ENCODE data around the gene THOC2. TPM values are rescaled to one million over a fixed set of nuclear protein-coding genes. Genes with fewer than 3 reads are reported as not detected.

Gene THOC2
- total and polyA plus RNA-seq, 9 of the 15 experiments (the other 6 are each of a cell fraction or from before 2014, with no cell fraction given), result 131 to 234 (median 192) TPM

GRCh38 chrX:123698979-123699520 lies 33.8 kb downstream of the THOC2 start:
- intact Hi-C loops (cut with micrococcal nuclease), result no loop called here
- CTCF ChIA-PET (ENCODE audit: low intra/inter-chr PET ratio), result no interaction called here
- POLR2A ChIA-PET, result interaction anchor here (3.3 kb wide), 1 partner anchor 9 kb away, joined by 12 read pairs; no protein-coding TSS in a partner anchor
- Histone ChIP-seq H3K27ac (ENCODE audit: extremely low read depth, low read depth, low read length) (no peak overlapping the region), H3K9ac (ENCODE audit: insufficient read depth in 1 of 2, low read depth in 2 of 2, low read length in 2 of 2) (no peak overlapping the region), H3K4me1 (replicated peaks in 1 of 2; ENCODE audit: control insufficient read depth in 2 of 2, insufficient read depth in 2 of 2, low read length in 2 of 2) (no peaks in the 10 kb centered on the region; a peak in 2 of 5 replicates), H2AFZ (ENCODE audit: low read depth, low read length) (no peak overlapping the region), H3K4me2 (ENCODE audit: insufficient read depth, low read length) (no peak overlapping the region), H3K79me2 (ENCODE audit: control insufficient read depth, insufficient read depth, low read length) (peaks cover 34% of the 10 kb centered on the region), H3K36me3 (ENCODE audit: control insufficient read depth, insufficient read depth, low read length) (peaks cover 50% of the 10 kb centered on the region; the same call in 1 of the 3 replicates), H3K27me3 (ENCODE audit: control insufficient read depth in 2 of 2, insufficient read depth in 2 of 2, low read length in 2 of 2) (no peaks in the 10 kb centered on the region), H3K4me3 (no peak overlapping the region), H3K9me1 (ENCODE audit: control insufficient read depth, insufficient read depth, low read length) (no peaks in the 10 kb centered on the region), H3K9me3 (replicated peaks; ENCODE audit: control insufficient read depth, insufficient read depth, low read depth, low read length) (no peaks in the 10 kb centered on the region), H4K20me1 (replicated peaks; ENCODE audit: control insufficient read depth, insufficient read depth, low read length) (no peaks in the 10 kb centered on the region; the same call in 1 of the 2 replicates)
- ATAC-seq (no peak), FAIRE-seq (no peak), DNase-seq (ENCODE audit: extremely low read depth in 1 of 4, low spot score in 3 of 4) (no peak)
- in situ Hi-C loops (cut with MboI), result no loop called here
- TF ChIP-seq NFIC (IDR thresholded peaks at IDR 0.05) (peak; percentile 25), MAFF (IDR thresholded peaks at IDR 0.05; ENCODE audit: low read length) (no peak)
- BruUV-seq (replicated peaks), result no TSS peak

- Histone ChIP-seq H2AFZ (ENCODE audit: low read depth, low read length) (no peak overlapping the region), H3K79me2 (ENCODE audit: control insufficient read depth, insufficient read depth, low read length) (peaks cover 14% of the 10 kb centered on the region), H3K4me2 (ENCODE audit: insufficient read depth, low read length) (no peak overlapping the region), H3K36me3 (ENCODE audit: control insufficient read depth, insufficient read depth, low read length) (peaks cover 68% of the 10 kb centered on the region), H3K4me3 (no peak overlapping the region), H3K9me3 (replicated peaks; ENCODE audit: control insufficient read depth, insufficient read depth, low read depth, low read length) (no peaks in the 10 kb centered on the region), H4K20me1 (replicated peaks; ENCODE audit: control insufficient read depth, insufficient read depth, low read length) (no peaks in the 10 kb centered on the region; the same call in 1 of the 2 replicates), H3K9me1 (ENCODE audit: control insufficient read depth, insufficient read depth, low read length) (no peaks in the 10 kb centered on the region), H3K27me3 (ENCODE audit: control insufficient read depth in 2 of 2, insufficient read depth in 2 of 2, low read length in 2 of 2) (no peaks in the 10 kb centered on the region), H3K27ac (ENCODE audit: extremely low read depth, low read depth, low read length) (no peak overlapping the region), H3K4me1 (replicated peaks in 1 of 2; ENCODE audit: control insufficient read depth in 2 of 2, insufficient read depth in 2 of 2, low read length in 2 of 2) (no peaks in the 10 kb centered on the region; a peak in 2 of 5 replicates), H3K9ac (ENCODE audit: insufficient read depth in 1 of 2, low read depth in 2 of 2, low read length in 2 of 2) (no peak overlapping the region)
- in situ Hi-C loops (cut with MboI) (no loop called here), intact Hi-C loops (cut with micrococcal nuclease) (no loop called here)
- ChIA-PET POLR2A (no interaction called here), CTCF (ENCODE audit: low intra/inter-chr PET ratio) (no interaction called here)
- BruUV-seq (replicated peaks), result no TSS peak
- ATAC-seq (no peak), FAIRE-seq (no peak), DNase-seq (ENCODE audit: extremely low read depth in 1 of 4, low spot score in 3 of 4) (no peak)
- WGBS (ENCODE audit: insufficient coverage, low coverage, missing lambda C conversion rate), result 79% methylated on average over 2 of the region's 2 CpGs
- TF ChIP-seq NCOA2 (IDR thresholded peaks at IDR 0.05; ENCODE audit: partially characterized antibody in 2 of 2) (no peak), KLF13 (tag; IDR thresholded peaks at IDR 0.05; ENCODE audit: borderline replicate concordance, low read depth) (no peak), SRSF3 (IDR thresholded peaks at IDR 0.05; ENCODE audit: insufficient read depth, low read length) (no peak), HDAC8 (tag; IDR thresholded peaks at IDR 0.05) (no peak), ZNF134 (CRISPR knock-in tag; conservative IDR thresholded peaks at IDR 0.05) (no peak), ZNF316 (IDR thresholded peaks at IDR 0.05) (no peak), THRA (IDR thresholded peaks at IDR 0.05) (no peak), STAT5A (IDR thresholded peaks at IDR 0.05; ENCODE audit: borderline replicate concordance, low read length) (no peak), ZNF274 (IDR thresholded peaks at IDR 0.05; ENCODE audit: borderline replicate concordance, low read depth, low read length) (no peak), RBM15 (IDR thresholded peaks at IDR 0.05; ENCODE audit: insufficient read depth, low read length) (no peak), PHF8 (IDR thresholded peaks at IDR 0.05; ENCODE audit: borderline replicate concordance, low read length) (no peak), FUS (optimal IDR thresholded peaks at IDR 0.05; ENCODE audit: low read depth, low read length) (no peak), IRF9 (tag; IDR thresholded peaks at IDR 0.05) (no peak)
Measured at GRCh38 chrX:123696334-123696733, 36.5 kb downstream of the THOC2 start.
